ENCODE measurements around the gene DDX52.
"Not testable (repeated sequence)": the region's sequence is repeated elsewhere in the genome, so short reads cannot be mapped to it uniquely, and the experiment has no call there.

The DDX52 gene, protein sequence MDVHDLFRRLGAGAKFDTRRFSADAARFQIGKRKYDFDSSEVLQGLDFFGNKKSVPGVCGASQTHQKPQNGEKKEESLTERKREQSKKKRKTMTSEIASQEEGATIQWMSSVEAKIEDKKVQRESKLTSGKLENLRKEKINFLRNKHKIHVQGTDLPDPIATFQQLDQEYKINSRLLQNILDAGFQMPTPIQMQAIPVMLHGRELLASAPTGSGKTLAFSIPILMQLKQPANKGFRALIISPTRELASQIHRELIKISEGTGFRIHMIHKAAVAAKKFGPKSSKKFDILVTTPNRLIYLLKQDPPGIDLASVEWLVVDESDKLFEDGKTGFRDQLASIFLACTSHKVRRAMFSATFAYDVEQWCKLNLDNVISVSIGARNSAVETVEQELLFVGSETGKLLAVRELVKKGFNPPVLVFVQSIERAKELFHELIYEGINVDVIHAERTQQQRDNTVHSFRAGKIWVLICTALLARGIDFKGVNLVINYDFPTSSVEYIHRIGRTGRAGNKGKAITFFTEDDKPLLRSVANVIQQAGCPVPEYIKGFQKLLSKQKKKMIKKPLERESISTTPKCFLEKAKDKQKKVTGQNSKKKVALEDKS

DNA sequence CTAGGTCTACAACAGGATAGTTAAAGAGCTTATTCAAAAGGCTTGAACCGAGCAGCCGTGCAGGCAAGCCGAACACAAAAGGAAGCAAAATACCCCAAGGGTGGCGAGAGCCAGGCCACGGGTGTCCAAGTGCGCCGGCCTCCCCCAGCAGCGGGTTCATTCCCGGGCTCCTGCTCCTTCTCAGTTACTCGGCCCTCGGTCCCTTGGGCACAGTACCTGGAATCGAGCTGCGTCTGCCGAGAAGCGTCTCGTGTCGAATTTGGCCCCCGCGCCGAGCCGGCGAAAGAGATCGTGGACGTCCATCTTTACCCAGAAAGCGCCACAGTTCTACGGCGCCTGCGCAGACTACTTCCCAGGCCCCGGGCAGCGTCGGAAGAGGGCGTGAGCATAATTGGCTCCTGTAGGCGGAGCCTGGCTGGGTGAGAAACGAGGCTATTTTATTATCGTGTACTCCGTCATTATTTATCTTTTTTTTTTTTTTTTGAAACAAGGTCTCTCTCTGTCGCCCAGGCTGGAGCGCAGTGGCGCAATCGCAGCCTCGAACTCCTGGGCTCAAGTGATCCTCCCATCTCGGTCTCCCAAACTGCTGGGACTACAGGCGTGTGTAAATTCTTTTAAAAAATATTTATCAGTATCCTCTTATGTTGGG is at the start of gene DDX52:
TSS of gene DDX52 (minus strand) at position 329 of the 649 bp plus-strand sequence. CDS start at position 303, 26 bp downstream.
- DNase-seq (ENCODE audit: low spot score): peak; percentile 95

DNA sequence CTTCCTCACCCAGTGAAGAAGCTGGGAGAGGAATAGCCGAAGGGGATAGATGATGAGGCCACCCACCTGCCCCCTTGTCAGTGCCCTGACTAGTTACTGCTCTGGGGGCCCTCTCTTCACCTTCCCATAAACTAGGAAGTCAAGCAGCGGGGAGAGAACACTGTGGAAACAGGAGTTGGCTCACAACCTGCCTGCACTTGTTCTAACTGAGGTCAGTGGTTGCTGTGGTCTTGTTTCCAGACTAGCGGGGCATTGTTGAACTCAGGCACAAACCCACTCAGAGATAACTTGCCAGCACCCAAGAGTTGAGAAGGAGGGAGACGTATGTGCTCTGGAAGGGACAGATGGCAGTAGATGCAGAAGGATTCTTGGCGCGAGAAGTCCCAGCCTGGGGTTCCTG is 48.6 kb upstream of the DDX52 start:
- DNase-seq (ENCODE audit: low spot score): no peak

DNA sequence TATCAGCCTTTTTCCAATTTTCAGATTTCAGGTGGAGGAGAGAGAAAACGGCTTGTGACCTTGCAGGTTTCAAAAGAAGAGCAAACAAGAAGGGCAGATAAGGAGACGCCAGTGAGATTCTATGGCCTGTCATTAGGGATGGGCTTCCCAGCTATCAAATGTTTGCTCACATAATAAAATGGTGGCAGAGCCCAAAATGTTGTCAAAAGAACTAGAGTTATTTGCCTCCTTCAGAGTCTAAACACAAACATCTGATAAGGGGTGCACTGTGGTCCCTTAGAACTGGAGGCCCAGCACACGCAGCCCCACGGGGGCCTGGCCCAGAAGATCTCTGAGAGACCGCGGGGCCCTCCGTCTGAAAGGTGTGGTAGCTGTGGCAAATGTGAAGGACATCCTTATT is 46.1 kb upstream of the DDX52 start:
- DNase-seq (ENCODE audit: low spot score): no peak

DNA sequence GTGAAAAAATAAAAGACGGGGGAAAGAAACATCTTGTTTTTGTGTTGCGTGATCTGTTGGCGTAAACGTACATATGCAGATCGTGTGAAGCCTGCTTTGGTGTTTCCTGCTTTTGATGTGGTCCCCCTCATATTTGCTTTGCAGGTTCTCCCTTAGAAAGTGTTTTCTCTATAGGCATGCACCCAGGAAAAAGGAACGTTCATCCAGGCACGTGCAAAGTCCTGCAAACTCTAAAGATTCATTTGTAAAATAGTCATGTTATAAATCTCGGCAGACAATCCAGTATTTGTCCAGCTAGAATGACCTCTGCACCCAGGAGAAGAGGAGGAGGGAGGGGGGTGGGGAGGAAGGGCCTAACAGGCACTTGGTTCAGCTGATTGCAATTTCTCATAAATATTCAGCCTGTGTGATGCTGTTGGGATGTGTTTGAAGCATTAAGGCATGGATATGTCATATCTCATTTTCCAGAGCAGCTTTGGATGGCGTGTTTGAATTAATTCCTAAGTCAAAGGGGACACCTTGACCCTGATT is 40.3 kb upstream of the DDX52 start:
- no peak for DNase-seq (ENCODE audit: low spot score)

DNA sequence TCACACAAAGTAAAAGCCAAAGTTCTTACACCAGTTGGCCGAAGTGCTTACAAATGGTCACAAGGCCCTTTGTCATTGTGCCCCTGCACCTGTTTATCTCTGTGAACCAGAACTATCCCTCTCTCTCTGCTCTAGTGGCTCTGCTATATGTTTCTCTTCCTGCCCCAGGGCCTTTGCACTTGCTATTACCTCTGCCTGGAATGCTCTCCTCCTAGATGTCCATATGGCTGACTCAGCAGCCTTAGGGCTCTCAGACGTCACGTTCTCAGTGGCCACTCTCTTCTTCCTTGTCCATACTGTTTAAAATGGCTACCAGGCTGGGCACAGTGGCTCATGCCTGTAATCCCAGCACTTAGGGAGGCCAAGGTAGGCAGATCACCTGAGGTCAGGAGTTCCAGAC is 38.8 kb upstream of the DDX52 start:
- no peak for DNase-seq (ENCODE audit: low spot score)

DNA sequence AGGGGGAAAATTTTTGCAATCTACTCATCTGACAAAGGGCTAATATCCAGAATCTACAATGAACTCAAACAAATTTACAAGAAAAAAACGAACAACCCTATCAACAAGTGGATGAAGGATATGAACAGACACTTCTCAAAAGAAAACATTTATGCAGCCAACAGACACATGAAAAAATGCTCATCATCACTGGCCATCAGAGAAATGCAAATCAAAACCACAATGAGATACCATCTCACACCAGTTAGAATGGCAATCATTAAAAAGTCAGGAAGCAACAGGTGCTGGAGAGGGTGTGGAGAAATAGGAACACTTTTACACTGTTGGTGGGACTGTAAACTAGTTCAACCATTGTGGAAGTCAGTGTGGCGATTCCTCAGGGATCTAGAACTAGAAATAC is 36.7 kb upstream of the DDX52 start:
- DNase-seq (ENCODE audit: low spot score): not testable (repeated sequence)

DNA sequence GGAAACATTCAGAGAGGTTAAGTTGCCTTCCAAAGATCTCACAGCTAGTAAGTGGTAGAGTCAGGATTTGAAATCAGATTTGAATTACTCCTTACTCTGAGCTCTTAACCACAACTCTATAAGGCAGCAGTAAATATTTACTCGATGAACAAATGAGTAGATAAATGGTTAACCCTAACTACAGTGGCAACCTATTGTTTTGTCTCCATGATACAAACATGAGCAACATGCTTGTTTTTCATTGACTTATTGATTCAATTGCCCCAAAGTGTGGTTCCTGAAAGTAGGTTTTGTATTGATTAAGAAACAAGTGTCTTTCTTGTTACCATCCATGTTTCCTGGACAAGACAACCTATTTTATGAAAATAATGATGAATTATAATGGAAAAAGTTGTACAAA is 34.8 kb upstream of the DDX52 start:
- DNase-seq (ENCODE audit: low spot score): no peak

DNA sequence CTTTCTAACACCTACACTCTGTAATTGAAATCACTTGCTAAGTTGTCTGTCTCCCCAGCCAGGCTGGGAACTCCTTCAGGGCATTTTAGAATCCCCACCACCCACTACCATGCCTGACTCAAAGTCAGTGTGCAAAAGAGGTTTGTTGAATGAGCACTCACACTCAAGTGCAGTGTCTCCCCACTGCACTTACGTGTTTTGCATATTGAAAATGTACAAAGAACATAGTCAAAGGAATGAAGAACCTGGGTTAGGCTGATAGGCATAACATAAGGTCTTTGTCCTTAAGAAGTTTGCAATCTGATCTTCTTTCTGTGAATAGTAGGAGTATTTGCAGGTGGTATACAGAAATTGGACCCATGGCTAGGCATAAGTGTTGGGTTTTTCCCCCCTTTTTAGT is 33.8 kb upstream of the DDX52 start:
- DNase-seq (ENCODE audit: low spot score): no peak

DNA sequence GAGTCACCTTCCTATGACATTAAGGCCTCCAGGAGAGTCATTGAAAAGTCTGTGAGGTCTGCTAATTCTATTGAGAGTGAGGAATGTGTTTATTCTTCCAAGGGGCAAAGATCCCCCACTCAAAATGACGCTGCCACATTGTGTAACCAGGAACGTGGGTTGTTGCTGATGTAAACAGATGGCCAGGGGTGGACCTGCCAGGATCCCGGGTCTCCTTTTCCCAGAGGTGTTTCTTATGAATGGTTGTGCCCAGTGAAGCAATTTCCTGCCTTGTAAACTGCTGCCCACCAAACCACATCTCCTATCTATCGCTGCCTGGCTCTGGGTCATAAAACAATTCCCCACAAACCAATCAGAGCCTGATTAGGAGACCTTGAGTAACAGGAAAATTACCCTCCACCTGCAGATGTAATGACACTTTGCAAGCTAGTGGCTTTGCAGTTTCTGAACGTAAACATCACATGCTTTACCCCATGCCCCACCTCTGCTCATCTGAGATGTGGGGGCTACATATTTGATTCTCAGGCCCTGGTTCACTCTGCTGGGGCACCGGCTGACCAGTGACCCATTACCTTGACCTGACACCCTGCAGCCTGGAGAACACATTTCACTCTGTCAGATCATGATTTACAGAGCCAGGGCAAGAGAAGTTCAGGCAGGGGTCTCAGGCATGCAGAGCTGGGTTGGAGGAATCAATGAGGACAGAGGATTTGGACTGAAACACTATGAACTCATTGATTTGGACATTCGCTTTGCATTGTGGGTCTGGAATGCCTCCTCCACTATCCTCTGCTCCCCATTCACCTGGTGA is 33.1 kb upstream of the DDX52 start:
- no peak for DNase-seq (ENCODE audit: low spot score)

DNA sequence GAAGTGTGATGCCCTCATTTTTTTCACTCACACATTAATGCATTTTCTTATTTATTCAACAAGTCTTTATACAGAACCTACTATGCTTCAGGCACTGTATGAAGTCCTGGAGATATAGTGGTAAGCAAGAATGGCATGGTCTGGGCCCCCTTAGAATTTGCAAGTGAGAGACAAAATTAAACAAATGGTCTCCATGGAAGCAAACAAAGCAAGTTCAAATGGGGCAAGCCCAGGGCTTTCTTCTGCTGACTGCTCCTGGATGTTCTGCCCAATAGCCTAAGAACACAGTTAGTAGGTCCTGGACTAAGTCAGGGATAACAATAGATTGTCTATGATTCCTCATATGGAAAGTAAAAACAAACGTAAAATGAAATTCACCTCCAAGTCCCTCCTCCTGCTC is 31.3 kb upstream of the DDX52 start:
- no peak for DNase-seq (ENCODE audit: low spot score)

DNA sequence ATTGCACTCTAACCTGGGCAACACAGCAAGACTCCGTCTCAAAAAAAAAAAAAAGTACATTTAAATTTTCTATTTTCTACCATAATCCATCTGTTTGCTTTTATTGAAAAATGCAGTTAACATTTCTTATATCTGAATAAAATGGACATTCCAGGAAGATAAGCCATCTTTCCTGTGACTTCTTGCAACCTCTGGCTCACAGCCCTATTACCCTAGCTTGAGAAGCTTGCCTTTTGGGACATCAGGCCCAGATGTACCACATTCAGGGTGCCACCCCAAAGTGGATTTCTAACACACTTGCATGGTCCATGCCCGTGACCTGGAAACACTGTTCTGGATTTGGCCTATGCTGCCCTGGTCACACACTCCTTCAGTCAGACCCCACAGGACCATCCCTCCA is 30.1 kb upstream of the DDX52 start:
- no peak for DNase-seq (ENCODE audit: low spot score)

DNA sequence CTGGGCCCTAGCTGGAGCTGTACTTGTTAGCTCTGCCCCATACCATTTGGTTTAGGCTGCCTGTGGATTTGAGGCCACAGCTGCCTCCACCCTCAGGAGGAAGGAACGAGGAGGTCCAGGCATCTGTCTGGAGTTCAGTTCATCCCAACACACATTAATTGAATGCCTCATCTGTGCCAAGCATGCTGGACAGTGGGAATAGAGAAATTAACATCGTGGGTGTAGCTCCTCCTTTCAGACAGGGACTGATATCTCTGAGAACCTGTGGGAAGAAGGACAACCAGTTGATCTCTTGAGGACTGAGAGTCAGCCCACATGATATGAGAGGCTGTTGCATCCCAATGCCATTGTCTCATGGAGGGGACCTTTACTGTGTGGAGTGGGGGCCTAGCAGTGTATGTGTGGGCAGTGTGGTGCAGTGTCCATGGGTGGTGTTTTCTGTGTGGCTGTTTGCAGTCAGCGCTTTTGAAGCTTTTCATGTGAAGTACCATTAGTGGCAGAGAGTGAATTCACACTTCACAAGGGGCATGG is 29.4 kb upstream of the DDX52 start:
- no peak for DNase-seq (ENCODE audit: low spot score)

DNA sequence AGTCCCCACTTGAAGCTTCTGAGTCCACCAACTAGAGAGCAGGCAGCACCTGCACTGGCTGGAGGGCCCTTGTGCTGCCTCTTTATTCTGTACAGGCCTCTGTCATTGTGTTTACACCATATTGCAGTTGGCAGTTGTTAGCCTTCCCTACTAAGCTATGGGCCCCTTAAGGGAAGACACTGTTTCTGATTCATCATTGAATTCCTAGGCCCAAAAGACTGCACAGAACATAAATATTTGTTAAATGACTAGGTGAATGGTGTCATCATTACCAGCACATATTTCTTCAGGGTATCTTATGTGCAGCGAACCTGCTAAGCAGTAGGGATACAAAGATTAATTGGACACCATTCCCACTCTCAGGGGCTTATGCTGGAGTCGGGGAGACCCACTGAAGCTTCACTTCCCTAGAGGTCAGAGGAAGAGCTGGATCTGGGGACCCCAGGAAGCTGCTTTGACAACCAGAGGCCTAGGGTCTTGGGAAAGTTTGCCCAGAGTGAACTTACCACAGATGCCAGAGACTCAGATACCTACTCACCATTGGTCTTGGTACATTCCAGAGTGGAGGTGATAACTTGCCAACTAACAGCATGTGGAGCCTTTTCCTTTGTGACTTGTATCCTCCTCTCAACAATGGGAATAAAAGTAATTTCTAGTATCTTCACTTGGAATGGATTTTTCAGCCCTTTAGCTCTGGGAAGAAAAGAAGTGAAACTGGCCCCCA is 28.7 kb upstream of the DDX52 start:
- DNase-seq (ENCODE audit: low spot score): no peak

DNA sequence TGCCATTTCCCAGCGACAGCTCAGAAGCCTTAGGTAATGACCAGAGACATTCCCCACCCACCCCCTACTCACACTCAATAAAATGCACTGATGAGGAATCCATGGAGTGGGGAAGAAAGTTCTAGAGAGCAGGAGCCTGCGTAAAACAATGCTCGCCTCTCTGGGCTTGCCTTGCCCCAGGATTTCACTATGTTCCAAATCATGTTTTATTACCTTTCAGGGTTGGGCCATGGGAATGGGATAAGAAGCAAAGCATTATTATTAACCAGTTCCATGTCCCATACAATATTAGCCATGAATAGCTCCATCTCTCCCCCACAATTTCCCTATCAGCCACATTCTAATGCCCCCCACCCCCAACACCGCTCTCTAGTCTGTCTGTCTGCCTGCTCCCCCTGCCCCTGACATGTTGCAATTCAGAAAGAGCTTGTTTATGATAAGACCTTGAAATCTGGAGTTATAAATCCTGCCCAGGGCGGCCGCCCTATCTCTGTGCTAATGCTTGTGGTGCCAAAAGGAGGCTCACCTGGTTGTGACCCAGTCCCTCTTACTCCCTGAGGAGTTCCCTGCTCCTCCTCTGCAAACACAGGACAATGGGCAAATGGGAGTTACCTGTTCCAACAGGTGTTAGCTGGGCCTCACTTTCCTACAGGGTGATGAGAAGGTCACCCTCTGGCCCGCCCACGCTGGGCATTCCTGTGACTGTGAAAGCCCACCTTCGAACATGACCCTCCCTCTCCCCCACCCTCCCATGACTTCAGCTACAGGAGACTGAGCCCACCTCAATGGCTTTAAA is 28.0 kb upstream of the DDX52 start:
- no peak for DNase-seq (ENCODE audit: low spot score)

DNA sequence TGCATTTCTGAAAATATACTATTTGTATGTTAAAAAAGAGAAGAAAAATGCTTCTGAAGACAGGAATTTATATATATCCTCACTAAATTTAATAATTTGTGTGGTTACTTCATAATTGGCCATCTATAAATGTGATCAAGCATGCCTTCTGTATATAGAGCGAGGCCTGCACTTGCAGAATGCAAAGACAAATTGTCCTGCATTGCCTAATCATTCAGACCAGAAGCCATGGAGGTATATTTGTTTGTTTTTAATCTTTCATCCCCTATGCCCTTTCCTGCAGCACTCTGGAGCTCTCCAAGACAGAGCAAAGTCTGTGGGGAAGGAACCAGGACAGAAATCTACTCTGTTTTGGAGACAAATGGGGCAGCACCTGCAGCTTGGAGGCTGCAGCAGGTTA is 23.8 kb upstream of the DDX52 start:
- DNase-seq (ENCODE audit: low spot score): no peak

DNA sequence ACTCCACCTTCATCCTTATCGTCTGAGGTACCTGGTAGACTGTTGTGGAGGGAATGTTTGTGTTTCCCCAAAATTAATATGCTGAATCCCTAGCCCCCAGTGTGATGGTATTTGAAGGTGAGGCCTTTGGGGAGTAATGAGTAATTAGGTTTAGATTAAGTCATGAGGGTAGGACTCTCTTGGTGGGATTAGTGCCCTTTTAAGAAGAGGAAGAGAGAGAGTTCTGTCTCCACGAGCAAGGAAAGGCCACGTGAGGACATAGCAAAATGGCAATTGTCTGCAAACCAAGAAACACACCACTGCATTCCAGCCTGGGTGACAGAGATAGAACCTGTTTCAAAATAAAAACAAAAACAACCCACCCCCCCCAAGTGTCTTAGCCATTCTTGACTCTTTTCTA is 21.0 kb upstream of the DDX52 start:
- DNase-seq (ENCODE audit: low spot score): no peak

DNA sequence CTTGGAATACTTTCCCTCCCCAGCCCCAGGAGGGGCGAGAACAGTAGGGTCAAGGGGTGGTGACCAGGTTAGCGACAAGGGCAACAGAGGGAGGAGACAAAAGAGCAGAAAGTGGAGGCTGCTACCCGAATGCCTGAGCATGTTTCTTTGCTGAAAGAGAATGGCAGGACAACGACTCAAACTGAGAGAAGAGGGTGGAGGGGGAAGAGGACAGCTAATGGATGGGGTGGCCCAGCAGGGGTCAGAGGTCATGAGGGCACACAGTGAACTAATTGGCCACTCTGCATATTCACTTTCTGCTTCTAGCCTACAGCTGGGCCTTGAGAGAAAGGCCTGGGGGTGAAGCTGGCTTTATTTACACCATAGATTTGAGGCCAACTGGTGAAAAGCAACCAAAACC is 19.1 kb upstream of the DDX52 start:
- DNase-seq (ENCODE audit: low spot score): no peak

DNA sequence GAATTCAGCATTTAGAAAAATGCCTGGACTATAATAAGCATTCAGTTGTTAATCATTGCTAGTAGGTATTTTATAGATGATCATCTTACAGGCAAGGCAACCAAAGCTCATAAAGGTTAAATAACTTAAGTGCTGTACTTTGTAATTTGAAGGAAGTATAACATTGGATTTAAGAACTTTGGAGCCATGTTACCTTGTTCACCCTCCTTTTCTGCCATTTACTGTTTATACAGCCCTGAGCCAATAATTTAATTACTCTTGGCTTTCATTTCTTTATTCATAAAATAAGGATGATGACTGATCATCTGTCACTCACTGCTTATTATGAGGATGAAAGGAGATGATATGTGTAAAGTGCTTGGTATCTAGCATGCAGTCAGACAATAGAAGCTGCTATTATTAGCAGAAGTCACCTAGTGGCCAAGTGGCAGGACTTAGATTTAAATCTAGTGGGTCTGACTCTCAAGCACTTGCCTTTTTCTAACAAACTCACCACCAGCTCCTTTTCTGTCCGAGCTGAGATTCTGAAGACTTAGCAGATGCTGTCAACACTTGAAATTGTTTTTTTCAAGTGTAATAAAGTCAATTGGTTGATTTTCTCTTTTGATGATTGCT is 18.3 kb upstream of the DDX52 start:
- DNase-seq (ENCODE audit: low spot score): no peak

DNA sequence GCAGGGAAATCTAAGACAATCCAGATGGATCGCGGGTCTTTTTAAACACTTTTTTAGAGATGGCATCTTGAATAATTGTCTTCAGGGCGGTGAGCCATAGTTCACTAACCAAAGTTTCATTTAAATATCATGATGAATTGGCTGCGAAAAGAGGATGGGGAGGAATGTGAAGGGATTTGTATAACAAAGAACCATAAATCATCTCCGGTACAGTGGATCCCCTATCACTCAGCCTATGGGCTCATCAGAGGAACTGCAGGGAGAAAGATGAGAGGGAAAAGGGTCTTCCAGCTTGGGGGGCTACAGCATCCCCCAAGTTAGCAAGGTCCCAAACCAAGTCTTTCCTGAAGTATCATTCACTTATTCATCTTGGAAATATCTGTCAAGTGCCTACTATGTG is 16.7 kb upstream of the DDX52 start:
- no peak for DNase-seq (ENCODE audit: low spot score)

DNA sequence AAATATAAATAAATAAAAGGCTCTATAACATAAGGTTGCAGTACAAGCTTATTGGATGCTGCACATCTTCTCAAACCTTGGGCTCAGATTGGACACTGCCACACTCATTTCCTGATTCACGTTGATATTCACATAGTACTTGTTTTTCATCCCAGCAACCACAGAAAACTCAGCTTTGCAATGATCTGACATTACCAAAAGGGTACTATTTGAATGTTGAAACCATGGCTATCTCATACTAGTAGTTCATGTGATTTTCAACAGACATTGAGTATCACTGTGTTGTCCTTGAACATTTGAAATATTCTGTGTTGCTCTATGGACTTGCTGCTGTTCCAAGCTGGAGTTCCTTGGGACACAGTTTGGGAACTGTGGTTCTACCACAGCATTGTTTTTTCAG is 14.0 kb upstream of the DDX52 start:
- DNase-seq (ENCODE audit: low spot score): no peak

Measured in germinal center (tissue), 1 donor.